HCT116 (cell line): ENCODE results near the gene CXorf38. TPM values are rescaled to one million over a fixed set of nuclear protein-coding genes. Genes with fewer than 3 reads are reported as not detected.

Source experiments
- ATAC-seq: fragments of 200-7000 bp; cut with Tn5 transposase; 2 replicates; pipeline ENCODE4 v1.9.1; 2020; ENCODE audit warnings: mild to moderate bottlenecking, moderate library complexity
- BruUV-seq: library from RNA; stranded (reverse); fragments of 400-500 nt; replicated peaks from 2 replicates; lab custom pipeline; 2021; lab: Mats Ljungman, UMichigan
- CTCF ChIA-PET: fragments of 300-600 bp; sonication (Branson Sonifier 250); formaldehyde crosslinking; loops from one replicate; lab custom pipeline; 2021; ENCODE audit warnings: antibody characterized with exemption; lab: Charles Lee
- POLR2A ChIA-PET: fragments of 300-600, 350-600 bp; sonication (Branson Sonifier 250); formaldehyde crosslinking; loops from one replicate; lab custom pipeline; 2021; ENCODE audit warnings: antibody characterized with exemption; lab: Charles Lee
- RAD21 ChIA-PET, 2 experiments: fragments of 300-600 bp; sonication (Branson Sonifier 250); formaldehyde crosslinking; loops; one replicate each; lab custom pipeline; 2023; ENCODE audit warnings: low total read pairs in 2 of 2; ENCODE audit not compliant: uncharacterized antibody in 2 of 2, unreplicated experiment in 2 of 2, low non-redundant PET in 1 of 2; lab: Charles Lee
- DNase-seq: peaks from one replicate; pipeline ENCODE4 v3.0.0-alpha.2; 2010; ENCODE audit warnings: low read depth, low spot score
- H2AFZ ChIP-seq: fragments of 200-600 bp; shearing (Covaris generic), sonication (generic); 2 replicates; pipeline ENCODE4 v1.6.1; 2017; ENCODE audit warnings: low read depth, mixed run types, mixed read lengths, antibody characterized with exemption, low read length; ENCODE audit not compliant: poor library complexity, severe bottlenecking
- H3K27ac ChIP-seq: 2 replicates; pipeline ENCODE4 v1.5.1; 2012; ENCODE audit warnings: low read depth, low read length
- H3K27me3 ChIP-seq: fragments of 200-600 bp; sonication (generic); 2 replicates; pipeline ENCODE4 v1.6.1; 2016; ENCODE audit warnings: mixed run types, low read length, mixed read lengths; ENCODE audit not compliant: insufficient read depth
- H3K36me3 ChIP-seq, 2 experiments: fragments of 200-500 bp in 1 of 2; fragments of 200-600 bp in 1 of 2; sonication (Bioruptor generic) in 1 of 2; sonication (generic) in 1 of 2; 2 replicates each; pipeline versions ENCODE4 v1.5.1 to v1.6.1; 2014 to 2016; ENCODE audit warnings: low read length in 2 of 2, inconsistent platforms in 1 of 2, mixed read lengths in 1 of 2, mixed run types in 1 of 2; ENCODE audit not compliant: insufficient read depth in 2 of 2, control insufficient read depth in 1 of 2
- H3K4me1 ChIP-seq, 2 experiments: fragments of 200-600 bp in 1 of 2; sonication (generic) in 1 of 2; 2 replicates each; pipeline versions ENCODE4 v1.5.1 to v1.6.1; 2012 to 2017; ENCODE audit warnings: low read length in 2 of 2, inconsistent platforms in 1 of 2, mild to moderate bottlenecking in 1 of 2, mixed read lengths in 1 of 2, mixed run types in 1 of 2, moderate library complexity in 1 of 2; ENCODE audit not compliant: insufficient read depth in 2 of 2, control insufficient read depth in 1 of 2
- H3K4me2 ChIP-seq: fragments of 200-600 bp; sonication (generic); 2 replicates; pipeline ENCODE4 v1.6.1; 2017; ENCODE audit warnings: mixed run types, low read length, mixed read lengths
- H3K4me3 ChIP-seq, 2 experiments: fragments of 200-600 bp in 1 of 2; sonication (generic) in 1 of 2; replicated peaks in 1 of 2; 2 replicates each; pipeline ENCODE4 v1.5.1; 2011 to 2016; ENCODE audit warnings: low read length in 2 of 2, control low read depth in 1 of 2, low read depth in 1 of 2, mild to moderate bottlenecking in 1 of 2, mixed read lengths in 1 of 2, mixed run types in 1 of 2
- H3K79me2 ChIP-seq: fragments of 200-600 bp; sonication (generic); 2 replicates; pipeline ENCODE4 v1.6.1; 2017; ENCODE audit warnings: mild to moderate bottlenecking, mixed run types, low read length, moderate library complexity, mixed read lengths; ENCODE audit not compliant: insufficient read depth
- H3K9ac ChIP-seq: fragments of 200-600 bp; sonication (generic); 2 replicates; pipeline ENCODE4 v1.6.1; 2016; ENCODE audit warnings: low read length, mixed read lengths
- H3K9me2 ChIP-seq: fragments of 200-600 bp; sonication (generic), shearing (Covaris generic); 2 replicates; pipeline ENCODE4 v1.6.1; 2017; ENCODE audit warnings: mixed run types, mild to moderate bottlenecking, moderate library complexity; ENCODE audit not compliant: insufficient read depth
- H3K9me3 ChIP-seq, 2 experiments: fragments of 200-500 bp in 1 of 2; fragments of 200-600 bp in 1 of 2; sonication (Bioruptor generic) in 1 of 2; sonication (generic) in 1 of 2; 2 replicates each; pipeline ENCODE4 v1.6.1; 2014 to 2017; ENCODE audit warnings: low read length in 2 of 2, mixed read lengths in 2 of 2, inconsistent platforms in 1 of 2, low read depth in 1 of 2, mild to moderate bottlenecking in 1 of 2, mixed run types in 1 of 2, moderate library complexity in 1 of 2; ENCODE audit not compliant: control insufficient read depth in 1 of 2, insufficient read depth in 1 of 2
- H4K20me1 ChIP-seq: fragments of 200-600 bp; sonication (generic), shearing (Covaris generic); 2 replicates; pipeline ENCODE4 v1.6.1; 2017; ENCODE audit warnings: mixed run types, mild to moderate bottlenecking, moderate library complexity; ENCODE audit not compliant: insufficient read depth
- ATF3 ChIP-seq: IDR thresholded peaks from 2 replicates; pipeline ENCODE4 v1.6.1; 2012
- CBX3 ChIP-seq: IDR thresholded peaks from 2 replicates; pipeline ENCODE4 v1.6.1; 2012; ENCODE audit warnings: low read depth
- CEBPB ChIP-seq: IDR thresholded peaks from 2 replicates; pipeline ENCODE4 v1.6.1; 2012; ENCODE audit warnings: low read depth
- CTCF ChIP-seq, 3 experiments: fragments of 200-600 bp in 1 of 3; sonication (generic) in 1 of 3; IDR thresholded peaks in 2 of 3; conservative IDR thresholded peaks in 1 of 3; 2 replicates each; pipeline ENCODE4 v1.5.1; 2012 to 2017; ENCODE audit warnings: low read depth in 2 of 3, low read length in 2 of 3, antibody characterized with exemption in 1 of 3, borderline replicate concordance in 1 of 3, control low read depth in 1 of 3, mild to moderate bottlenecking in 1 of 3, mixed read lengths in 1 of 3, mixed run types in 1 of 3, moderate library complexity in 1 of 3; ENCODE audit not compliant: insufficient read depth in 1 of 3
- ELF1 ChIP-seq: IDR thresholded peaks from 2 replicates; pipeline ENCODE4 v1.6.1; 2012; ENCODE audit warnings: low read depth, borderline replicate concordance
- EZH2phosphoT487 ChIP-seq: fragments of 200-600 bp; IDR thresholded peaks from 2 replicates; pipeline ENCODE4 v1.6.1; 2018; ENCODE audit warnings: antibody characterized with exemption, borderline replicate concordance
- MAX ChIP-seq: IDR thresholded peaks from 2 replicates; pipeline ENCODE4 v1.6.1; 2012
- POLR2A ChIP-seq: IDR thresholded peaks from 2 replicates; pipeline ENCODE4 v1.7.0; 2011; ENCODE audit warnings: borderline replicate concordance; ENCODE audit not compliant: insufficient read depth, insufficient read length; ENCODE audit errors: extremely low read depth
- POLR2AphosphoS5 ChIP-seq: IDR thresholded peaks from 2 replicates; pipeline ENCODE4 v1.6.1; 2011; ENCODE audit warnings: mild to moderate bottlenecking, low read depth, low read length, moderate library complexity
- RAD21 ChIP-seq: IDR thresholded peaks from 2 replicates; pipeline ENCODE4 v1.6.1; 2012; ENCODE audit warnings: low read depth, mild to moderate bottlenecking
- REST ChIP-seq: IDR thresholded peaks from 2 replicates; pipeline ENCODE4 v1.6.1; 2012; ENCODE audit warnings: low read depth
- SIN3A ChIP-seq: IDR thresholded peaks from 2 replicates; pipeline ENCODE4 v1.6.1; 2012; ENCODE audit warnings: low read depth
- SRF ChIP-seq: IDR thresholded peaks from 2 replicates; pipeline ENCODE4 v1.6.1; 2012; ENCODE audit warnings: low read depth
- ZBTB33 ChIP-seq: IDR thresholded peaks from 2 replicates; pipeline ENCODE4 v1.6.1; 2011; ENCODE audit warnings: mild to moderate bottlenecking, low read length, moderate library complexity; ENCODE audit not compliant: insufficient replicate concordance; ENCODE audit errors: extremely low read depth
- intact Hi-C: fragments of 100-400 bp; cut with micrococcal nuclease; formaldehyde crosslinking; loops from 2 replicates; pipeline ENCODE4 v1.10.0; 2022
- total RNA-seq: library from RNA; stranded (reverse); gene quantifications from one replicate; pipeline ENCODE4 v1.2.1, GENCODE V29; 2021; ENCODE audit not compliant: unreplicated experiment

CXorf38 gene
- total RNA-seq, 1 experiment from 2014 or later, result 11.5 TPM

- no peak overlapping the region for H3K9ac ChIP-seq
- no peak overlapping the region for H3K27ac ChIP-seq
- no peak for DNase-seq
- intact Hi-C loops, result loop anchor here (10.0 kb wide), 1 partner anchor 462 kb away; no protein-coding TSS in a partner anchor
- no peak for TF ChIP-seq MAX
- TF ChIP-seq RAD21, result no peak
- no peak for TF ChIP-seq SRF
- no peak for TF ChIP-seq SIN3A
- TF ChIP-seq POLR2A, result no peak
- TF ChIP-seq REST, result no peak
- TF ChIP-seq CBX3, result no peak
- TF ChIP-seq POLR2AphosphoS5, result no peak
- no peak for TF ChIP-seq CEBPB
- no peak for TF ChIP-seq CTCF (IDR thresholded peaks at IDR 0.05 in 2 of 3, conservative IDR thresholded peaks at IDR 0.05 in 1 of 3; ENCODE audit: borderline replicate concordance in 1 of 3, insufficient read depth in 1 of 3, low read depth in 2 of 3, low read length in 2 of 3)
- TF ChIP-seq ATF3, result no peak
- TF ChIP-seq EZH2phosphoT487, result no peak
- no peak for TF ChIP-seq ELF1
- TF ChIP-seq ZBTB33, result no peak
- H3K79me2 ChIP-seq, result no peaks in the 10 kb centered on the region
- POLR2A ChIA-PET, result no interaction called here
- CTCF ChIA-PET, result interaction anchor here (1.5 kb wide), 1 partner anchor 462 kb away, joined by 12 read pairs; no protein-coding TSS in a partner anchor
- H3K9me2 ChIP-seq, result no peaks in the 10 kb centered on the region
- H3K27me3 ChIP-seq, result no peaks in the 10 kb centered on the region
- H3K4me2 ChIP-seq, result no peak overlapping the region
- no peak for ATAC-seq
- H4K20me1 ChIP-seq, result no peaks in the 10 kb centered on the region
- RAD21 ChIA-PET, result interaction anchor here in 1 of 2 experiments (1.7 kb wide), 1 partner anchor 141 kb away, joined by 3 read pairs; no protein-coding TSS in a partner anchor
- H3K9me3 ChIP-seq, result no peaks in the 10 kb centered on the region
- H3K4me1 ChIP-seq, result peaks cover 4% of the 10 kb centered on the region in 2 experiments; a peak in 2 of 4 replicates
- H3K36me3 ChIP-seq, result 0 out of 4 replicates have a peak, but pooled peaks cover 0 to 3% of the 10 kb centered on the region in 2 experiments
- H2AFZ ChIP-seq, result no peak overlapping the region
- BruUV-seq, result no TSS peak
- H3K4me3 ChIP-seq, result no peak overlapping the region
Observed at GRCh38 chrX:40652664-40653063, 5.3 kb upstream of the CXorf38 start.
